ENCODE measurements around the gene ENAH.
"Not testable (repeated sequence)": the region's sequence is repeated elsewhere in the genome, so short reads cannot be mapped to it uniquely, and the experiment has no call there.

- not testable (repeated sequence) for TF ChIP-seq CTCF (IDR thresholded peaks at IDR 0.05; ENCODE audit: low read depth, low read length); EZH2phosphoT487 (IDR thresholded peaks at IDR 0.05; ENCODE audit: low read depth)
Measured at GRCh38 chr1:225632836-225633235, 20.1 kb downstream of the ENAH start.
